Measurements from ENCODE around the gene KCTD17. TPM values are rescaled to one million over a fixed set of nuclear protein-coding genes. Genes with fewer than 3 reads are reported as not detected.

KCTD17 gene
- polyA plus RNA-seq, 3 donors, result 8.4 to 40.0 (median 9.0) TPM

DNA sequence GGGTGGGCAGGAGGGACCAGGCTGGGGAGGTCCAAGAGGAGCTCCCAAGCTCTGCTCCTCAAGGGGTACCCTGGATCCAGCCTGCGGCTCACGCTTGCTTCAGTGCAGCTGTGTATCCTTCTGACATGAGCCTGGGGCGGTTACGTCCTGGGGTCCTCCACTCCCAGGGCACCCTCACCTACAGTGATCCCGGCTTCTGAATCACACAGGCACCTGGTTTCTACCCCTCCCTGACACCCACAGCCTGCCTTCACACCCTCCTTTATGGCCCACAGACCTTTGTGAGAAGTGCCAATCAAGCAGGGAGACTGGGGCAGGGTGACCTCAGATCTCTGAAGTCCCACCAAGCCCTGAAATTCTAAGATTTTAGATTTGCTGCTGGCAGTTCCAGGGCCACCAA lies 30.5 kb upstream of the KCTD17 start:
- Histone ChIP-seq H3K27me3 (ENCODE audit: control insufficient read depth in 2 of 2, insufficient read depth in 2 of 2, low read length in 2 of 2) (no peaks in the 10 kb centered on the region), H2AFZ (ENCODE audit: insufficient read depth, low read depth, low read length, poor library complexity, severe bottlenecking) (no peak overlapping the region), H4K20me1 (ENCODE audit: insufficient read depth, low read length) (peaks cover 28% of the 10 kb centered on the region), H3K4me2 (replicated peaks; ENCODE audit: extremely low read depth, low read length, poor library complexity, severe bottlenecking) (no peak overlapping the region), H3K27ac (ENCODE audit: low read depth in 1 of 2, low read length in 2 of 2) (no peak overlapping the region), H3K79me2 (ENCODE audit: insufficient read depth, low read length) (peaks cover 34% of the 10 kb centered on the region), H3K36me3 (replicated peaks in 1 of 2; ENCODE audit: control insufficient read depth in 1 of 2, insufficient read depth in 2 of 2, low read length in 2 of 2) (peaks cover 8 to 29% of the 10 kb centered on the region in 2 donors), H3K4me1 (ENCODE audit: control insufficient read depth in 1 of 2, insufficient read depth in 2 of 2, low read length in 2 of 2) (peaks cover 24 to 29% of the 10 kb centered on the region in 2 donors), H3K9me3 (replicated peaks in 1 of 2; ENCODE audit: control insufficient read depth in 1 of 2, insufficient read depth in 1 of 2, low read length in 2 of 2) (no peaks in the 10 kb centered on the region), H3K4me3 (replicated peaks in 1 of 3; ENCODE audit: low read depth in 2 of 3, low read length in 3 of 3) (no peak overlapping the region), H3K9ac (ENCODE audit: insufficient read depth, low read length, poor library complexity, severe bottlenecking) (no peak overlapping the region)
- Mint-ChIP-seq H3K27ac (no peak overlapping the region), H3K36me3 (peaks cover 17 to 30% of the 10 kb centered on the region in 2 donors), H3K27me3 (ENCODE audit: low read depth in 3 of 3) (peaks cover 0 to 1% (median 0%) of the 10 kb centered on the region in 3 donors), H3K4me3 (no peak overlapping the region), H3K9me3 (no peaks in the 10 kb centered on the region), H3K4me1 (peaks cover 41% of the 10 kb centered on the region)
- TF ChIP-seq, protein P1, sequence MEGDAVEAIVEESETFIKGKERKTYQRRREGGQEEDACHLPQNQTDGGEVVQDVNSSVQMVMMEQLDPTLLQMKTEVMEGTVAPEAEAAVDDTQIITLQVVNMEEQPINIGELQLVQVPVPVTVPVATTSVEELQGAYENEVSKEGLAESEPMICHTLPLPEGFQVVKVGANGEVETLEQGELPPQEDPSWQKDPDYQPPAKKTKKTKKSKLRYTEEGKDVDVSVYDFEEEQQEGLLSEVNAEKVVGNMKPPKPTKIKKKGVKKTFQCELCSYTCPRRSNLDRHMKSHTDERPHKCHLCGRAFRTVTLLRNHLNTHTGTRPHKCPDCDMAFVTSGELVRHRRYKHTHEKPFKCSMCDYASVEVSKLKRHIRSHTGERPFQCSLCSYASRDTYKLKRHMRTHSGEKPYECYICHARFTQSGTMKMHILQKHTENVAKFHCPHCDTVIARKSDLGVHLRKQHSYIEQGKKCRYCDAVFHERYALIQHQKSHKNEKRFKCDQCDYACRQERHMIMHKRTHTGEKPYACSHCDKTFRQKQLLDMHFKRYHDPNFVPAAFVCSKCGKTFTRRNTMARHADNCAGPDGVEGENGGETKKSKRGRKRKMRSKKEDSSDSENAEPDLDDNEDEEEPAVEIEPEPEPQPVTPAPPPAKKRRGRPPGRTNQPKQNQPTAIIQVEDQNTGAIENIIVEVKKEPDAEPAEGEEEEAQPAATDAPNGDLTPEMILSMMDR (IDR thresholded peaks at IDR 0.05), result no peak
- no peak for DNase-seq
- intact Hi-C loops (cut with micrococcal nuclease), result no loop called here
- 100% methylated on average over 5 of the region's 5 CpGs for WGBS (ENCODE audit: insufficient coverage)

- H3K4me3 Mint-ChIP-seq, result peak overlapping the region in 1 of 2 donors; percentile 60
- Histone ChIP-seq H2AFZ (ENCODE audit: insufficient read depth, low read depth, low read length, poor library complexity, severe bottlenecking) (no peak overlapping the region), H3K27ac (ENCODE audit: low read depth in 1 of 2, low read length in 2 of 2) (no peak overlapping the region), H4K20me1 (ENCODE audit: insufficient read depth, low read length) (peaks cover 22% of the 10 kb centered on the region), H3K9ac (ENCODE audit: insufficient read depth, low read length, poor library complexity, severe bottlenecking) (no peak overlapping the region), H3K36me3 (replicated peaks in 1 of 2; ENCODE audit: control insufficient read depth in 1 of 2, insufficient read depth in 2 of 2, low read length in 2 of 2) (peaks cover 11 to 29% of the 10 kb centered on the region in 2 donors), H3K27me3 (ENCODE audit: control insufficient read depth in 2 of 2, insufficient read depth in 2 of 2, low read length in 2 of 2) (no peaks in the 10 kb centered on the region), H3K79me2 (ENCODE audit: insufficient read depth, low read length) (peaks cover 34% of the 10 kb centered on the region), H3K9me3 (replicated peaks in 1 of 2; ENCODE audit: control insufficient read depth in 1 of 2, insufficient read depth in 1 of 2, low read length in 2 of 2) (no peaks in the 10 kb centered on the region), H3K4me2 (replicated peaks; ENCODE audit: extremely low read depth, low read length, poor library complexity, severe bottlenecking) (no peak overlapping the region), H3K4me3 (replicated peaks in 1 of 3; ENCODE audit: low read depth in 2 of 3, low read length in 3 of 3) (no peak overlapping the region), H3K4me1 (ENCODE audit: control insufficient read depth in 1 of 2, insufficient read depth in 2 of 2, low read length in 2 of 2) (peaks cover 24 to 29% of the 10 kb centered on the region in 2 donors)
- TF ChIP-seq, protein P1 (IDR thresholded peaks at IDR 0.05), result peak; percentile 95
- H3K27me3 Mint-ChIP-seq (ENCODE audit: low read depth in 3 of 3), result peaks cover 0 to 1% (median 0%) of the 10 kb centered on the region in 3 donors
- H3K36me3 Mint-ChIP-seq, result peaks cover 16 to 27% of the 10 kb centered on the region in 2 donors
- peaks cover 36% of the 10 kb centered on the region for H3K4me1 Mint-ChIP-seq
- intact Hi-C loops (cut with micrococcal nuclease), result no loop called here
- DNase-seq, result peak; percentile 61 to 77 (median 72)
- no peaks in the 10 kb centered on the region for H3K9me3 Mint-ChIP-seq
- WGBS (ENCODE audit: insufficient coverage), result 61% methylated on average over 9 of the region's 13 CpGs
- peak overlapping the region in 2 of 7 donors; percentile 38 to 43 for H3K27ac Mint-ChIP-seq
Measured at GRCh38 chr22:37021710-37022482, 29.6 kb upstream of the KCTD17 start.
